IMR-90 (cell line): Measurements from ENCODE around the gene TECPR2. TPM values are rescaled to one million over a fixed set of nuclear protein-coding genes. Genes with fewer than 3 reads are reported as not detected.

ENCODE experiments used
- ATAC-seq: fragments of 200-7000 bp; cut with Tn5 transposase; 2 replicates; pipeline ENCODE4 v1.9.1; 2020; ENCODE audit warnings: low read depth, mild to moderate bottlenecking, moderate library complexity
- BruUV-seq: library from RNA; stranded (reverse); fragments of 400-500 nt; replicated peaks from 2 replicates; lab custom pipeline; 2021; lab: Mats Ljungman, UMichigan
- CTCF ChIA-PET: fragments of 300-600 bp; formaldehyde crosslinking; extraction: SDS; loops from one replicate; lab custom pipeline; 2021; ENCODE audit warnings: antibody characterized with exemption; lab: Yijun Ruan, JAX
- POLR2A ChIA-PET: fragments of 300-600 bp; sonication (Branson Sonifier 250); formaldehyde crosslinking; loops from one replicate; lab custom pipeline; 2022; ENCODE audit warnings: antibody characterized with exemption; ENCODE audit not compliant: unreplicated experiment; lab: Charles Lee
- DNase-seq: peaks from one replicate; pipeline ENCODE4 v3.0.0; 2013
- H2AFZ ChIP-seq: replicated peaks from 2 replicates; pipeline ENCODE3; 2013; ENCODE audit warnings: low read length, mild to moderate bottlenecking; ENCODE audit not compliant: poor library complexity
- H2AK5ac ChIP-seq: 2 replicates; pipeline ENCODE4 v1.6.1; 2013; ENCODE audit warnings: low read depth, low read length, inconsistent platforms
- H2AK9ac ChIP-seq: replicated peaks from 2 replicates; pipeline ENCODE3; 2013; ENCODE audit warnings: mild to moderate bottlenecking, low read depth, low read length, moderate library complexity; ENCODE audit not compliant: poor library complexity
- H2BK120ac ChIP-seq: 2 replicates; pipeline ENCODE4 v1.6.1; 2013; ENCODE audit warnings: low read depth, low read length, inconsistent platforms
- H2BK15ac ChIP-seq: 3 replicates; pipeline ENCODE4 v1.6.1; 2013; ENCODE audit warnings: low read depth, low read length, inconsistent platforms
- H2BK20ac ChIP-seq: 2 replicates; pipeline ENCODE4 v1.6.1; 2013; ENCODE audit warnings: low read depth, mild to moderate bottlenecking, inconsistent platforms, low read length, moderate library complexity
- H2BK5ac ChIP-seq: 2 replicates; pipeline ENCODE4 v1.6.1; 2013; ENCODE audit warnings: mild to moderate bottlenecking, low read depth, low read length, inconsistent platforms; ENCODE audit not compliant: poor library complexity, severe bottlenecking
- H3K14ac ChIP-seq: replicated peaks from 2 replicates; pipeline ENCODE4 v1.6.1; 2013; ENCODE audit warnings: low read depth, low read length, inconsistent platforms
- H3K18ac ChIP-seq: 2 replicates; pipeline ENCODE4 v1.6.1; 2013; ENCODE audit warnings: low read depth, low read length, control low read depth
- H3K23ac ChIP-seq: 2 replicates; pipeline ENCODE4 v1.6.1; 2013; ENCODE audit warnings: low read depth, low read length, inconsistent platforms
- H3K27ac ChIP-seq: 2 replicates; pipeline ENCODE4 v1.5.1; 2013; ENCODE audit warnings: mild to moderate bottlenecking, control low read depth, low read length; ENCODE audit not compliant: insufficient read depth
- H3K27me3 ChIP-seq: 2 replicates; pipeline ENCODE4 v1.6.1; 2013; ENCODE audit warnings: low read length; ENCODE audit not compliant: control insufficient read depth, insufficient read depth
- H3K36me3 ChIP-seq: 2 replicates; pipeline ENCODE4 v1.6.1; 2013; ENCODE audit warnings: low read length, mixed read lengths; ENCODE audit not compliant: control insufficient read depth, insufficient read depth
- H3K4ac ChIP-seq: 2 replicates; pipeline ENCODE4 v1.6.1; 2013; ENCODE audit warnings: low read depth, low read length, inconsistent platforms
- H3K4me1 ChIP-seq: 2 replicates; pipeline ENCODE4 v1.6.1; 2013; ENCODE audit warnings: low read length, mixed read lengths; ENCODE audit not compliant: control insufficient read depth, insufficient read depth
- H3K4me2 ChIP-seq: 2 replicates; pipeline ENCODE4 v1.6.1; 2013; ENCODE audit warnings: low read depth, mild to moderate bottlenecking, control low read depth, low read length, moderate library complexity
- H3K4me3 ChIP-seq: 2 replicates; pipeline ENCODE4 v1.5.1; 2013; ENCODE audit warnings: low read depth, mild to moderate bottlenecking, control low read depth, low read length, moderate library complexity; ENCODE audit not compliant: insufficient read depth
- H3K56ac ChIP-seq: 2 replicates; pipeline ENCODE4 v1.6.1; 2013; ENCODE audit warnings: low read length, inconsistent platforms; ENCODE audit not compliant: insufficient read depth; ENCODE audit errors: extremely low read depth
- H3K79me1 ChIP-seq, 2 experiments: 2 replicates each; pipeline ENCODE4 v1.6.1; 2013; ENCODE audit warnings: low read length in 2 of 2, inconsistent platforms in 1 of 2, low read depth in 1 of 2
- H3K9ac ChIP-seq: 2 replicates; pipeline ENCODE4 v1.6.1; 2013; ENCODE audit warnings: low read depth, low read length, control low read depth
- H3K9me1 ChIP-seq: 2 replicates; pipeline ENCODE4 v1.6.1; 2013; ENCODE audit warnings: low read length, inconsistent platforms; ENCODE audit not compliant: insufficient read depth
- H3K9me3 ChIP-seq: 2 replicates; pipeline ENCODE4 v1.6.1; 2013; ENCODE audit warnings: low read length; ENCODE audit not compliant: control insufficient read depth, insufficient read depth
- H4K20me1 ChIP-seq: 2 replicates; pipeline ENCODE4 v1.6.1; 2013; ENCODE audit warnings: low read length, inconsistent platforms; ENCODE audit not compliant: insufficient read depth
- H4K5ac ChIP-seq: 2 replicates; pipeline ENCODE4 v1.6.1; 2013; ENCODE audit warnings: mild to moderate bottlenecking, low read depth, low read length, control low read depth
- H4K8ac ChIP-seq, 2 experiments: 2 replicates each; pipeline ENCODE4 v1.6.1; 2013; ENCODE audit warnings: low read depth in 2 of 2, low read length in 2 of 2, control low read depth in 1 of 2, inconsistent platforms in 1 of 2
- H4K91ac ChIP-seq: 2 replicates; pipeline ENCODE4 v1.6.1; 2013; ENCODE audit warnings: low read depth, low read length, inconsistent platforms; ENCODE audit not compliant: insufficient read depth
- BHLHE40 ChIP-seq: fragments of 150-350 bp; IDR thresholded peaks from 2 replicates; pipeline ENCODE4 v1.6.1; 2016; ENCODE audit warnings: mild to moderate bottlenecking, low read depth, low read length
- RCOR1 ChIP-seq: IDR thresholded peaks from 2 replicates; pipeline ENCODE4 v1.6.1; 2012; ENCODE audit warnings: mild to moderate bottlenecking, low read length, improper control_type of control experiment; ENCODE audit not compliant: insufficient replicate concordance
- WGBS, 2 experiments: methylation state at CpG; one replicate each; pipeline versions ENCODE4 v1.1.5 to v1.1.7; 2013; ENCODE audit warnings: missing lambda C conversion rate in 2 of 2; ENCODE audit not compliant: insufficient read length in 1 of 2; ENCODE audit errors: extremely low coverage in 2 of 2; 5-methylcytosine and 5-hydroxymethylcytosine counted together
- dilution Hi-C: fragments of 300-500 bp; cut with HindIII; formaldehyde crosslinking; loops from one replicate; pipeline ENCODE4 v1.14.3; 2018; ENCODE audit warnings: low sequenced_read_pairs; ENCODE audit not compliant: unreplicated experiment
- in situ Hi-C: fragments of 300-500 bp; cut with MboI; formaldehyde crosslinking; loops from 3 replicates; pipeline ENCODE4 v1.14.3; 2019; ENCODE audit warnings: low sequenced_read_pairs, inconsistent platforms, mixed read lengths
- intact Hi-C: fragments of 100-400 bp; cut with micrococcal nuclease; formaldehyde crosslinking; loops from 2 replicates; pipeline ENCODE4 v1.10.0; 2022
- polyA plus RNA-seq, 3 experiments: library from polyadenylated mRNA; depleted of rRNA; stranded (reverse); fragments of >200 nt; gene quantifications; 2 replicates each; pipeline ENCODE4 v1.2.3, GENCODE V29; 2012; ENCODE audit warnings: low replicate concordance in 1 of 3
- total RNA-seq: library from RNA; depleted of rRNA; stranded (reverse); fragments of >200 nt; gene quantifications from 2 replicates; pipeline ENCODE4 v1.2.3, GENCODE V29; 2012
- TF ChIP-seq, protein P1 (sequence below): fragments of 150-350 bp; IDR thresholded peaks from 2 replicates; pipeline ENCODE4 v1.6.1; 2016; ENCODE audit warnings: low read depth, mild to moderate bottlenecking, low read length, moderate library complexity, borderline replicate concordance
- TF ChIP-seq, protein P2 (sequence below): conservative IDR thresholded peaks from 2 replicates; pipeline ENCODE4 v1.5.1; 2012; ENCODE audit warnings: mild to moderate bottlenecking, low read depth, low read length, improper control_type of control experiment

Gene TECPR2
- total and polyA plus RNA-seq, 2 of the 4 experiments (the other 2 are of a cell fraction), result 9.5 to 11.7 TPM

DNA sequence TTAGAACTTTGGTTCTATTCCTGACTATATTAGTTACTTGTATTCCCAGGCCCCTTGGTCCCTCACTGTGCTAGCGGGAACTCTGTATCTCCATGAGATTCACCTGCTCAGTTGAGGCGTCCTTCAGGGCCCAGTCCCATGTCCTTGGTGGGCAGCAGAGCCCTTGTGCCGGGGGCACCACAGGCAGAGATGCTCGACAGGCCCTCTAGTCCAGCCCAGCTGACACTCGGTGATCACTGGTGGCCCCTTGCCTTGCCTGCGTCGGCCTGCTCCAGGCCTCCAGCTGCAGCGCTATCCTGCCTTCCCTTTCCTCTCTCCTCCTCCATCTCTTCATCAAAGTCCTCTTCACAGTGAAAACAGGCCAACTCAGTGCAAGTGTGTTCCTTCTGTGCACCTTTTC, 76.8 kb downstream of the TECPR2 start:
- WGBS, 2 experiments, result 90% methylated on average over 3 of the region's 8 CpGs; no CpG with 5 or more reads in 1 of the 2 experiments
- in situ Hi-C loops, result no loop called here
- ChIA-PET CTCF (no interaction called here), POLR2A (no interaction called here)
- Histone ChIP-seq H4K91ac (no peak overlapping the region), H3K9me3 (no peaks in the 10 kb centered on the region), H2BK20ac (no peak overlapping the region), H2BK5ac (no peak overlapping the region), H3K4ac (no peak overlapping the region), H2AK5ac (no peak overlapping the region), H3K56ac (no peak overlapping the region), H3K4me2 (no peak overlapping the region), H3K23ac (no peak overlapping the region), H3K14ac (no peak overlapping the region), H2BK120ac (no peak overlapping the region), H2AK9ac (no peak overlapping the region), H2BK15ac (no peak overlapping the region), H3K4me3 (no peak overlapping the region), H4K20me1 (no peaks in the 10 kb centered on the region), H3K27ac (no peak overlapping the region), H3K36me3 (peaks cover 27% of the 10 kb centered on the region), H4K8ac (no peak overlapping the region), H3K27me3 (no peaks in the 10 kb centered on the region), H3K4me1 (no peaks in the 10 kb centered on the region), H2AFZ (no peak overlapping the region), H3K18ac (no peak overlapping the region), H3K79me1 (0 out of 4 replicates have a peak, but pooled peaks cover 0 to 6% of the 10 kb centered on the region in 2 experiments), H4K5ac (no peak overlapping the region), H3K9ac (no peak overlapping the region), H3K9me1 (no peaks in the 10 kb centered on the region)
- DNase-seq (no peak), ATAC-seq (no peak)
- TF ChIP-seq BHLHE40 (no peak), RCOR1 (no peak)
- TF ChIP-seq, protein P1, sequence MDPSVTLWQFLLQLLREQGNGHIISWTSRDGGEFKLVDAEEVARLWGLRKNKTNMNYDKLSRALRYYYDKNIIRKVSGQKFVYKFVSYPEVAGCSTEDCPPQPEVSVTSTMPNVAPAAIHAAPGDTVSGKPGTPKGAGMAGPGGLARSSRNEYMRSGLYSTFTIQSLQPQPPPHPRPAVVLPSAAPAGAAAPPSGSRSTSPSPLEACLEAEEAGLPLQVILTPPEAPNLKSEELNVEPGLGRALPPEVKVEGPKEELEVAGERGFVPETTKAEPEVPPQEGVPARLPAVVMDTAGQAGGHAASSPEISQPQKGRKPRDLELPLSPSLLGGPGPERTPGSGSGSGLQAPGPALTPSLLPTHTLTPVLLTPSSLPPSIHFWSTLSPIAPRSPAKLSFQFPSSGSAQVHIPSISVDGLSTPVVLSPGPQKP, result no peak
- TF ChIP-seq, protein P2, sequence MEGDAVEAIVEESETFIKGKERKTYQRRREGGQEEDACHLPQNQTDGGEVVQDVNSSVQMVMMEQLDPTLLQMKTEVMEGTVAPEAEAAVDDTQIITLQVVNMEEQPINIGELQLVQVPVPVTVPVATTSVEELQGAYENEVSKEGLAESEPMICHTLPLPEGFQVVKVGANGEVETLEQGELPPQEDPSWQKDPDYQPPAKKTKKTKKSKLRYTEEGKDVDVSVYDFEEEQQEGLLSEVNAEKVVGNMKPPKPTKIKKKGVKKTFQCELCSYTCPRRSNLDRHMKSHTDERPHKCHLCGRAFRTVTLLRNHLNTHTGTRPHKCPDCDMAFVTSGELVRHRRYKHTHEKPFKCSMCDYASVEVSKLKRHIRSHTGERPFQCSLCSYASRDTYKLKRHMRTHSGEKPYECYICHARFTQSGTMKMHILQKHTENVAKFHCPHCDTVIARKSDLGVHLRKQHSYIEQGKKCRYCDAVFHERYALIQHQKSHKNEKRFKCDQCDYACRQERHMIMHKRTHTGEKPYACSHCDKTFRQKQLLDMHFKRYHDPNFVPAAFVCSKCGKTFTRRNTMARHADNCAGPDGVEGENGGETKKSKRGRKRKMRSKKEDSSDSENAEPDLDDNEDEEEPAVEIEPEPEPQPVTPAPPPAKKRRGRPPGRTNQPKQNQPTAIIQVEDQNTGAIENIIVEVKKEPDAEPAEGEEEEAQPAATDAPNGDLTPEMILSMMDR, result no peak
- dilution Hi-C loops, result no loop called here
- intact Hi-C loops, result loop anchor here (5.0 to 10.0 kb wide), 2 partner anchors 153 to 255 kb away; partner anchors contain the start of gene RCOR1
- no TSS peak for BruUV-seq
